ENCODE data around the gene ANXA6.

DNA sequence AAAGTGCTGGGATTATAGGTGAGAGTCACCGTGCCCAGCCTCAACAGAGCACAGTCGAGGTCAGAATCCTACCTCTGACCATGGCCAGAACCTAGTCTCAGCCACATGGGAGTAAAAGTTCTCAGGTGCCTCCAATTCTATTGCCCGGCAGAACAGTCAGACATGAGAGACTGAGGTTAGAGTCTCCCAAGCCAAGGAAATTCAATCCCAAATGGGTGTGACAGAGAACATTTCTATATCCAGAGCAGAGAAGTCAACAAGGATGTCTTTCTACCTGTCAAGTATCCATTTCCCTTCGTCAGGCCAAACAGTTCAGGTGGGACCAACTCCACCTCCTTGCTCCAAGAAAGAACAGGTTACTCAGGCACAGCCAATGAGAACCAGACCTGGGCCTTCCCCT is 10.5 kb downstream of the ANXA6 start:
- TF ChIP-seq ZNF274 (IDR thresholded peaks at IDR 0.05; ENCODE audit: low read depth, low read length): no peak
- no peak for TF ChIP-seq YY1 (IDR thresholded peaks at IDR 0.05; ENCODE audit: insufficient read depth, insufficient read length)

Measured in NT2/D1 (cell line).